H1 (cell line): ENCODE results near the gene ADARB2. TPM values are rescaled to one million over a fixed set of nuclear protein-coding genes. Genes with fewer than 3 reads are reported as not detected.

Experiments
- CTCF ChIA-PET: fragments of 300-600 bp; sonication (Branson Sonifier 250); formaldehyde crosslinking; loops from one replicate; lab custom pipeline; 2021; ENCODE audit not compliant: partially characterized antibody; lab: Charles Lee
- POLR2A ChIA-PET: fragments of 300-600 bp; sonication (Branson Sonifier 250); formaldehyde crosslinking; loops from one replicate; lab custom pipeline; 2021; ENCODE audit warnings: inconsistent platforms; ENCODE audit not compliant: partially characterized antibody; lab: Charles Lee
- DNase-seq, 2 experiments: peaks; one replicate each; pipeline versions ENCODE4 v3.0.0 to v3.0.0-alpha.2; 2010 to 2022; ENCODE audit warnings: low spot score in 2 of 2, low read depth in 1 of 2, mixed read lengths in 1 of 2
- FAIRE-seq: peaks from 2 replicates; lab custom pipeline; 2011; peaks lifted over from hg19 to GRCh38; lab: Jason Lieb, UNC
- H2AFZ ChIP-seq: 2 replicates; pipeline ENCODE4 v1.8.1; 2012; ENCODE audit warnings: low read length, inconsistent platforms
- H2AK5ac ChIP-seq: 2 replicates; pipeline ENCODE4 v1.6.1; 2013; ENCODE audit warnings: low read depth, low read length
- H2BK120ac ChIP-seq: replicated peaks from 2 replicates; pipeline ENCODE3; 2013; ENCODE audit warnings: low read depth, low read length, inconsistent platforms
- H2BK12ac ChIP-seq: 2 replicates; pipeline ENCODE4 v1.6.1; 2013; ENCODE audit warnings: low read depth, low read length
- H2BK15ac ChIP-seq: 2 replicates; pipeline ENCODE4 v1.6.1; 2013; ENCODE audit warnings: low read length
- H2BK20ac ChIP-seq: 2 replicates; pipeline ENCODE4 v1.6.1; 2013; ENCODE audit warnings: low read length
- H2BK5ac ChIP-seq: 2 replicates; pipeline ENCODE4 v1.6.1; 2013; ENCODE audit warnings: low read depth, low read length
- H3K14ac ChIP-seq: 2 replicates; pipeline ENCODE4 v1.6.1; 2013; ENCODE audit warnings: inconsistent platforms; ENCODE audit not compliant: insufficient read length
- H3K18ac ChIP-seq: 2 replicates; pipeline ENCODE4 v1.6.1; 2013; ENCODE audit warnings: low read length; ENCODE audit errors: extremely low read depth
- H3K23ac ChIP-seq: 2 replicates; pipeline ENCODE4 v1.6.1; 2013; ENCODE audit warnings: inconsistent platforms; ENCODE audit not compliant: insufficient read length
- H3K23me2 ChIP-seq: 2 replicates; pipeline ENCODE4 v1.6.1; 2013; ENCODE audit warnings: low read depth, low read length
- H3K27ac ChIP-seq: 2 replicates; pipeline ENCODE4 v1.6.1; 2011; ENCODE audit warnings: low read depth, low read length, inconsistent platforms
- H3K27me3 ChIP-seq, 4 experiments: replicated peaks in 1 of 4; 1 replicate in 1 of 4; 2 replicates in 3 of 4; pipeline versions ENCODE4 v1.6.1 to v1.8.1; 2011 to 2013; ENCODE audit warnings: low read length in 3 of 4, mild to moderate bottlenecking in 3 of 4, inconsistent platforms in 2 of 4, mixed read lengths in 2 of 4, moderate library complexity in 1 of 4; ENCODE audit not compliant: control insufficient read depth in 3 of 4, insufficient read depth in 3 of 4; ENCODE audit errors: extremely low read depth in 1 of 4
- H3K36me3 ChIP-seq, 4 experiments: 2 replicates each; pipeline versions ENCODE4 v1.6.1 to v1.8.1; 2011 to 2013; ENCODE audit warnings: mild to moderate bottlenecking in 4 of 4, low read length in 3 of 4, moderate library complexity in 2 of 4, control low read depth in 1 of 4, inconsistent platforms in 1 of 4; ENCODE audit not compliant: insufficient read depth in 4 of 4, control insufficient read depth in 2 of 4
- H3K4ac ChIP-seq: replicated peaks from 2 replicates; pipeline ENCODE3; 2013; ENCODE audit warnings: low read length, low read depth, mixed read lengths, inconsistent platforms; ENCODE audit not compliant: insufficient read length
- H3K4me1 ChIP-seq, 4 experiments: replicated peaks in 1 of 4; 1 replicate in 1 of 4; 2 replicates in 3 of 4; pipeline versions ENCODE4 v1.6.1 to v1.8.1; 2011 to 2013; ENCODE audit warnings: low read length in 3 of 4, inconsistent platforms in 2 of 4, mixed read lengths in 1 of 4; ENCODE audit not compliant: insufficient read depth in 4 of 4, control insufficient read depth in 3 of 4
- H3K4me2 ChIP-seq, 2 experiments: 2 replicates each; pipeline versions ENCODE4 v1.6.1 to v1.8.1; 2011 to 2013; ENCODE audit warnings: low read depth in 2 of 2, low read length in 2 of 2, control low read depth in 1 of 2, inconsistent platforms in 1 of 2, mild to moderate bottlenecking in 1 of 2; ENCODE audit not compliant: insufficient read depth in 1 of 2
- H3K4me3 ChIP-seq, 4 experiments: fragments of 200-600, 300-600 bp in 1 of 4; sonication (generic), shearing (Covaris generic), sonication (Bioruptor Twin) in 1 of 4; 2 replicates each; pipeline versions ENCODE4 v1.5.1 to v1.8.1; 2011 to 2016; ENCODE audit warnings: low read length in 4 of 4, low read depth in 3 of 4, control low read depth in 2 of 4, inconsistent platforms in 2 of 4, mild to moderate bottlenecking in 2 of 4, mixed read lengths in 1 of 4, moderate library complexity in 1 of 4; ENCODE audit not compliant: insufficient read depth in 2 of 4; ENCODE audit errors: extremely low read depth in 1 of 4
- H3K56ac ChIP-seq: replicated peaks from 2 replicates; pipeline ENCODE3; 2013; ENCODE audit warnings: low read depth, mild to moderate bottlenecking, mixed read lengths, low read length, inconsistent platforms; ENCODE audit not compliant: insufficient read length
- H3K79me1 ChIP-seq: 2 replicates; pipeline ENCODE4 v1.6.1; 2013; ENCODE audit warnings: low read depth, low read length, control low read depth
- H3K79me2 ChIP-seq, 2 experiments: 2 replicates each; pipeline versions ENCODE4 v1.6.1 to v1.8.1; 2012 to 2013; ENCODE audit warnings: low read length in 2 of 2, mild to moderate bottlenecking in 2 of 2, inconsistent platforms in 1 of 2; ENCODE audit not compliant: insufficient read depth in 2 of 2, control insufficient read depth in 1 of 2
- H3K9ac ChIP-seq, 4 experiments: replicated peaks in 1 of 4; 1 replicate in 1 of 4; 2 replicates in 3 of 4; pipeline versions ENCODE4 v1.6.1 to v1.8.1; 2011 to 2013; ENCODE audit warnings: low read depth in 3 of 4, low read length in 3 of 4, control low read depth in 2 of 4, mild to moderate bottlenecking in 2 of 4, moderate library complexity in 2 of 4, inconsistent platforms in 1 of 4; ENCODE audit errors: extremely low read depth in 1 of 4
- H3K9me3 ChIP-seq, 2 experiments: 2 replicates each; pipeline versions ENCODE4 v1.6.1 to v1.8.1; 2012 to 2013; ENCODE audit warnings: mild to moderate bottlenecking in 2 of 2, moderate library complexity in 2 of 2, control low read depth in 1 of 2, inconsistent platforms in 1 of 2, low read depth in 1 of 2, low read length in 1 of 2, mixed read lengths in 1 of 2; ENCODE audit not compliant: insufficient read depth in 2 of 2
- H4K20me1 ChIP-seq, 2 experiments: replicated peaks in 1 of 2; 2 replicates each; pipeline versions ENCODE3 to v1.8.1; 2011 to 2013; ENCODE audit warnings: inconsistent platforms in 2 of 2, low read length in 2 of 2, mild to moderate bottlenecking in 1 of 2; ENCODE audit not compliant: insufficient read depth in 2 of 2, control insufficient read depth in 1 of 2
- H4K5ac ChIP-seq: 2 replicates; pipeline ENCODE4 v1.6.1; 2013; ENCODE audit warnings: low read length, low read depth, mixed read lengths, inconsistent platforms; ENCODE audit not compliant: insufficient read length
- H4K8ac ChIP-seq: 2 replicates; pipeline ENCODE4 v1.8.0; 2013; ENCODE audit warnings: mild to moderate bottlenecking, moderate library complexity, low read length, inconsistent platforms; ENCODE audit not compliant: insufficient read depth; ENCODE audit errors: extremely low read depth
- H4K91ac ChIP-seq: replicated peaks from 2 replicates; pipeline ENCODE3; 2013; ENCODE audit warnings: low read length, mixed read lengths, inconsistent platforms; ENCODE audit not compliant: insufficient read length
- BRCA1 ChIP-seq: IDR thresholded peaks from 2 replicates; pipeline ENCODE4 v1.6.1; 2012; ENCODE audit warnings: low read depth, low read length, improper control_type of control experiment
- CBX5 ChIP-seq: fragments of 300-800, 300-1000 bp; sonication (generic); IDR thresholded peaks from 2 replicates; pipeline ENCODE4 v1.7.1; 2016; ENCODE audit warnings: antibody characterized with exemption, low read length, low read depth
- HDAC2 ChIP-seq, 2 experiments: fragments of 300-600 bp in 1 of 2; sonication (generic) in 1 of 2; IDR thresholded peaks; 2 replicates each; pipeline ENCODE4 v1.6.1; 2011 to 2012; ENCODE audit warnings: low read depth in 2 of 2, low read length in 2 of 2, mild to moderate bottlenecking in 2 of 2, moderate library complexity in 2 of 2, borderline replicate concordance in 1 of 2, inconsistent platforms in 1 of 2
- KDM5A ChIP-seq: fragments of 200-600 bp; IDR thresholded peaks from 2 replicates; pipeline ENCODE4 v1.7.1; 2012; ENCODE audit warnings: mild to moderate bottlenecking, low read length, inconsistent platforms, mixed read lengths
- RBBP5 ChIP-seq: IDR thresholded peaks from 2 replicates; pipeline ENCODE4 v1.7.1; 2012; ENCODE audit warnings: low read depth, mild to moderate bottlenecking, inconsistent platforms, low read length, moderate library complexity, borderline replicate concordance
- TBP ChIP-seq: IDR thresholded peaks from 2 replicates; pipeline ENCODE4 v1.6.1; 2011; ENCODE audit warnings: low read depth, low read length, improper control_type of control experiment
- WGBS, 2 experiments: shearing (Covaris generic) in 1 of 2; methylation state at CpG; one replicate each; pipeline versions ENCODE4 v1.1.6 to v1.1.7; 2013 to 2015; ENCODE audit warnings: low lambda C conversion rate in 2 of 2, mixed read lengths in 2 of 2, inconsistent platforms in 1 of 2, low coverage in 1 of 2, missing lambda C conversion rate in 1 of 2; ENCODE audit not compliant: insufficient replicate concordance in 2 of 2, insufficient coverage in 1 of 2, insufficient read length in 1 of 2; ENCODE audit errors: extremely low coverage in 1 of 2, missing lambda C conversion rate in 1 of 2; 5-methylcytosine and 5-hydroxymethylcytosine counted together
- polyA plus RNA-seq, 7 experiments: library from polyadenylated mRNA; depleted of rRNA in 3 of 7; stranded (reverse) in 5 of 7; unstranded in 2 of 7; fragments of >200 nt in 5 of 7; fragments of 200-250 nt in 2 of 7; gene quantifications; 1 replicate in 5 of 7; 2 replicates in 1 of 7; 4 replicates in 1 of 7; pipeline versions ENCODE4 v1.2.1 to v1.2.3, GENCODE V29; 2011 to 2013; ENCODE audit warnings: missing spikeins in 2 of 7, mixed read lengths in 2 of 7
- total RNA-seq: library from RNA; stranded (reverse); fragmentation: NEBNext Ultra II Directional; extraction: Animal tissue kit (Norgen Biotek cat#: 25700); gene quantifications from 2 replicates; pipeline ENCODE4 v1.2.1, GENCODE V29; 2021

ADARB2 gene
- total and polyA plus RNA-seq, 2 of the 8 experiments (the other 6 are each of a cell fraction or from before 2014, with no cell fraction given), result 2.2 to 2.8 TPM

- no peak overlapping the region for H3K56ac ChIP-seq
- H3K27ac ChIP-seq, result no peak overlapping the region
- H3K79me2 ChIP-seq, result no peaks in the 10 kb centered on the region
- no peaks in the 10 kb centered on the region for H3K23me2 ChIP-seq
- H3K23ac ChIP-seq, result no peak overlapping the region
- no peak overlapping the region for H4K8ac ChIP-seq
- no peak overlapping the region for H2BK5ac ChIP-seq
- H4K5ac ChIP-seq, result no peak overlapping the region
- H3K79me1 ChIP-seq, result no peaks in the 10 kb centered on the region
- H2BK12ac ChIP-seq, result no peak overlapping the region
- H3K9me3 ChIP-seq, result peaks cover 12 to 20% of the 10 kb centered on the region in 2 experiments
- H4K91ac ChIP-seq, result no peak overlapping the region
- H3K4me3 ChIP-seq, result no peak overlapping the region
- POLR2A ChIA-PET, result no interaction called here
- DNase-seq (no peak), FAIRE-seq (no peak)
- no peak overlapping the region for H3K4ac ChIP-seq
- TF ChIP-seq CBX5 (no peak), TBP (no peak), HDAC2 (IDR thresholded peaks at IDR 0.05; ENCODE audit: borderline replicate concordance in 1 of 2, low read depth in 2 of 2, low read length in 2 of 2) (no peak), KDM5A (no peak), RBBP5 (no peak), BRCA1 (no peak)
- 89% methylated on average over 7 of the region's 7 CpGs; no CpG with 5 or more reads in 1 of the 2 experiments for WGBS, 2 experiments
- no peak overlapping the region for H3K9ac ChIP-seq
- H2BK15ac ChIP-seq, result no peak overlapping the region
- no peak overlapping the region for H3K14ac ChIP-seq
- H2BK20ac ChIP-seq, result no peak overlapping the region
- no peaks in the 10 kb centered on the region for H3K4me1 ChIP-seq
- H3K18ac ChIP-seq, result no peak overlapping the region
- no peak overlapping the region for H2AK5ac ChIP-seq
- H2BK120ac ChIP-seq, result no peak overlapping the region
- H2AFZ ChIP-seq, result no peak overlapping the region
- H3K4me2 ChIP-seq, result no peak overlapping the region
- CTCF ChIA-PET, result no interaction called here
- H4K20me1 ChIP-seq, result no peaks in the 10 kb centered on the region
- no peaks in the 10 kb centered on the region for H3K27me3 ChIP-seq
- 0 out of 8 replicates have a peak, but pooled peaks cover 0 to 3% (median 0%) of the 10 kb centered on the region in 4 experiments for H3K36me3 ChIP-seq
Measured at GRCh38 chr10:1708746-1709145, 28.6 kb downstream of the ADARB2 start.
